Measurements from ENCODE around the gene POLR3C. TPM values are rescaled to one million over a fixed set of nuclear protein-coding genes. Genes with fewer than 3 reads are reported as not detected.
A peak's percentile ranks its signal among the peaks of the same experiment; 100 is the strongest.

The POLR3C gene
- total RNA-seq, 2 experiments from 2014 or later: 57.1 to 78.8 TPM

GRCh38 chr1:145858238-145858900, 34.4 kb downstream of the POLR3C start:
- peak overlapping the region; percentile 68 for H3K27ac ChIP-seq (ENCODE audit: low read depth, low read length, poor library complexity, severe bottlenecking)
- no peaks in the 10 kb centered on the region for H3K79me2 ChIP-seq (ENCODE audit: insufficient read depth, low read depth, low read length)
- peak overlapping the region; percentile 84 for H3K4me3 ChIP-seq (ENCODE audit: low read depth, low read length, poor library complexity, severe bottlenecking)
- ChIA-PET CTCF (ENCODE audit: unreplicated experiment) (interaction anchor here (0.9 to 3.4 kb wide), 5 partner anchors 8 to 118 kb away, joined by 4 to 44 read pairs (median 4); partner anchors contain the start of genes LIX1L and NUDT17), POLR2A (interaction anchor here (0.6 to 4.6 kb wide), 25 partner anchors 8 to 181 kb away, joined by 3 to 65 read pairs (median 4); partner anchors contain the start of genes ANKRD34A, LIX1L, NUDT17 and PEX11B)
- H3K9me3 ChIP-seq (ENCODE audit: low read length): no peaks in the 10 kb centered on the region
- peak; percentile 83 for DNase-seq (ENCODE audit: low spot score)
- H4K20me1 ChIP-seq (ENCODE audit: insufficient read depth, low read length): no peaks in the 10 kb centered on the region
- TF ChIP-seq CTCF (conservative IDR thresholded peaks at IDR 0.05; ENCODE audit: low read length) (no peak), EZH2phosphoT487 (IDR thresholded peaks at IDR 0.05; ENCODE audit: borderline replicate concordance, low read depth, low read length) (no peak)
- no TSS peak for BruUV-seq (replicated peaks)
- peaks cover 35% of the 10 kb centered on the region; the same call in 1 of the 2 replicates for H3K36me3 ChIP-seq (ENCODE audit: insufficient read depth, low read length)
- intact Hi-C loops (cut with micrococcal nuclease; ENCODE audit: unreplicated experiment): loop anchor here (2.0 kb wide), 4 partner anchors 30 to 154 kb away; partner anchors contain the start of genes ITGA10 and LIX1L
- peaks cover 13% of the 10 kb centered on the region for H3K4me1 ChIP-seq (ENCODE audit: insufficient read depth, low read length, poor library complexity, severe bottlenecking)
- H3K4me2 ChIP-seq (ENCODE audit: low read length): peak overlapping the region; percentile 83
- peak overlapping the region; percentile 98 for H2AFZ ChIP-seq (ENCODE audit: low read length)
- no peaks in the 10 kb centered on the region for H3K9me2 ChIP-seq (ENCODE audit: insufficient read depth, low read length)

GRCh38 chr1:145858901-145859490, 35.0 kb downstream of the POLR3C start, which contains the start of gene PIAS3:
TSS of gene PIAS3 (minus strand) at chr1:145859081. CDS start at chr1:145858990, 91 bp downstream.
- intact Hi-C loops (cut with micrococcal nuclease; ENCODE audit: unreplicated experiment): loop anchor here (1.0 to 2.0 kb wide), 6 partner anchors 14 to 154 kb away; partner anchors contain the start of genes ITGA10, LIX1L, NUDT17 and POLR3C
- TF ChIP-seq EZH2phosphoT487 (IDR thresholded peaks at IDR 0.05; ENCODE audit: borderline replicate concordance, low read depth, low read length): no peak
- no peak for TF ChIP-seq CTCF (conservative IDR thresholded peaks at IDR 0.05; ENCODE audit: low read length)
- Histone ChIP-seq H2AFZ (ENCODE audit: low read length) (peak within 1 kb of the TSS; percentile 98), H4K20me1 (ENCODE audit: insufficient read depth, low read length) (no peaks in the 10 kb centered on the region), H3K9me2 (ENCODE audit: insufficient read depth, low read length) (no peaks in the 10 kb centered on the region), H3K36me3 (ENCODE audit: insufficient read depth, low read length) (peaks cover 29% of the 10 kb centered on the region; the same call in 1 of the 2 replicates), H3K9me3 (ENCODE audit: low read length) (no peaks in the 10 kb centered on the region), H3K27ac (ENCODE audit: low read depth, low read length, poor library complexity, severe bottlenecking) (peak within 1 kb of the TSS; percentile 68), H3K79me2 (ENCODE audit: insufficient read depth, low read depth, low read length) (no peaks in the 10 kb centered on the region), H3K4me3 (ENCODE audit: low read depth, low read length, poor library complexity, severe bottlenecking) (peak within 1 kb of the TSS; percentile 84), H3K4me1 (ENCODE audit: insufficient read depth, low read length, poor library complexity, severe bottlenecking) (peaks cover 13% of the 10 kb centered on the region), H3K4me2 (ENCODE audit: low read length) (peak within 1 kb of the TSS; percentile 83)
- no TSS peak for BruUV-seq (replicated peaks)
- ChIA-PET POLR2A (interaction anchor here (0.6 to 4.6 kb wide), 33 partner anchors 8 to 180 kb away, joined by 3 to 65 read pairs (median 3); partner anchors contain the start of genes ANKRD34A, ANKRD35, LIX1L and NUDT17), CTCF (ENCODE audit: unreplicated experiment) (interaction anchor here (0.6 to 3.4 kb wide), 6 partner anchors 9 to 118 kb away, joined by 3 to 44 read pairs (median 4); partner anchors contain the start of genes LIX1L and NUDT17)
- peak; percentile 95 for DNase-seq (ENCODE audit: low spot score)
